H1 (cell line): Measurements from ENCODE around the gene GRM4.

Experiments
- CTCF ChIP-seq, 3 experiments: IDR thresholded peaks; 1 replicate in 2 of 3; 2 replicates in 1 of 3; pipeline versions ENCODE4 v1.5.1 to v1.6.1; 2011; ENCODE audit warnings: low read length in 3 of 3, mild to moderate bottlenecking in 3 of 3, inconsistent platforms in 2 of 3, low read depth in 1 of 3, moderate library complexity in 1 of 3; ENCODE audit not compliant: insufficient read depth in 1 of 3; ENCODE audit errors: control extremely low read depth in 1 of 3
- JUN ChIP-seq: IDR thresholded peaks from 2 replicates; pipeline ENCODE4 v1.6.1; 2011; ENCODE audit warnings: low read depth, mild to moderate bottlenecking, improper control_type of control experiment, low read length
- POLR2A ChIP-seq, 2 experiments: IDR thresholded peaks; 1 replicate in 1 of 2; 2 replicates in 1 of 2; pipeline ENCODE4 v1.6.1; 2011; ENCODE audit warnings: low read depth in 2 of 2, low read length in 2 of 2, mild to moderate bottlenecking in 2 of 2; ENCODE audit errors: control extremely low read depth in 1 of 2

- TF ChIP-seq JUN (no peak), CTCF (IDR thresholded peaks at IDR 0.05; ENCODE audit: control extremely low read depth in 1 of 3, insufficient read depth in 1 of 3, low read depth in 1 of 3, low read length in 3 of 3) (no peak), POLR2A (IDR thresholded peaks at IDR 0.05; ENCODE audit: control extremely low read depth in 1 of 2, low read depth in 2 of 2, low read length in 2 of 2) (no peak)
Observed at GRCh38 chr6:34020278-34020677, 125.6 kb downstream of the GRM4 start.
